Measurements from ENCODE around the gene IQCN. TPM values are rescaled to one million over a fixed set of nuclear protein-coding genes. Genes with fewer than 3 reads are reported as not detected.

IQCN gene
- total RNA-seq, 2 donors from 2014 or later: 8.7 to 29.2 TPM

DNA sequence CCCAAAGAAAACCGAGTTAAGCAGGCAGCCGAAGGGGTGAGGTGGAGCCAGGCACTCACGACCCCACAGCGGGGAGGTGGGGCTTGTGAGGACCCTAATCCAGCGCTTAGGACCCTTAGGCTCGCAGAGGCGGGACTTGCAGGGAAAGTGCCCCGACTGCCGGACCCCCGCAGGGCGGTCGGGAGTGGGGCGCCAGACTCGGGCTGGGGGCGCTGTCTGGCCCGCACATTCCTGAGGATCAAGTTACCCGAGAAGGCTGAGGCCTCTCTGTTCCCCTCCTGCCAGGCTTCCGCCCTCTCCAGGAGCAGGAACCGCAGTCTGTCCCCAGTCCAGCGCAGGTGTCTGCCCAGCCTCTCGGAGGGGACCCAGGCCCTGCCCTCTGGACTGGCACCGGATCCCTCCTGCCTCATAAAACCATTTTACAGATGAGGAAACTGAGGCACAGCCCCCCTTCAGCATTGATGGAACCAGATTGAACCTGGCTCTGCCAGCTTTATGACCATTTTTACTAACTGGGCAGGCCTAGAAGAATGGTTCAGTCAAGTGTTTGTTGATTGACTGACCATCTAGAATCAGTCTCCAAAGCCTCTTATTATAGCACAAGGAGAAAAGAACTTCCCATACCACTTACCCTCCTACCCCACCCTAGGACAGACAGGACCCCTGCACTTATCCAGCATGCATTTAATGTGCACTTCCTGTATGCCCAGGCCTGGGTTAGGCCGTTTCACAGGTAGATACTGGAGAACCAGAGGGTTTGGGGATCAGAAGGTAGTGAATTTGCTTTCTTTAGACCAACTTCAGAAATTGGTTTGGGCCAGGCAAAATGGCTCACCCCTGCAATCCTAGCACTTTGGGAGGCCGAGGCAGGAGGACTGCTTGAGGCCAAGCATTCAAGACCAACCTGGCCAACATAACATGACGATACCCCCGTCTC, 13.9 kb upstream of the IQCN start:
- peaks cover 18 to 33% of the 10 kb centered on the region in 2 donors for H3K4me1 ChIP-seq (ENCODE audit: control insufficient read depth in 1 of 2, low read depth in 2 of 2)
- peak overlapping the region; percentile 62 to 66 for H3K27ac ChIP-seq
- DNase-seq (ENCODE audit: low spot score) (no peak), ATAC-seq (ENCODE audit: insufficient number of reproducible peaks, low FRiP score, low read depth) (no peak)
- no peaks in the 10 kb centered on the region for H3K36me3 ChIP-seq
- no peaks in the 10 kb centered on the region for H3K27me3 ChIP-seq (replicated peaks; ENCODE audit: insufficient read depth)
- no peak overlapping the region for H3K4me3 ChIP-seq
- TF ChIP-seq CTCF (IDR thresholded peaks at IDR 0.05): no peak
- H3K9me3 ChIP-seq: no peaks in the 10 kb centered on the region

- TF ChIP-seq CTCF (IDR thresholded peaks at IDR 0.05): no peak
- H3K4me3 ChIP-seq: no peak overlapping the region
- peaks cover 25 to 39% of the 10 kb centered on the region in 2 donors for H3K4me1 ChIP-seq (ENCODE audit: control insufficient read depth in 1 of 2, low read depth in 2 of 2)
- no peak for DNase-seq (ENCODE audit: low spot score)
- ATAC-seq (ENCODE audit: insufficient number of reproducible peaks, low FRiP score, low read depth): no peak
- H3K27ac ChIP-seq: peak overlapping the region; percentile 62 to 66
- H3K36me3 ChIP-seq: no peaks in the 10 kb centered on the region
- H3K9me3 ChIP-seq: no peaks in the 10 kb centered on the region
- no peaks in the 10 kb centered on the region for H3K27me3 ChIP-seq (replicated peaks; ENCODE audit: insufficient read depth)
These were observed 12.9 kb upstream of the IQCN start for GRCh38 chr19:18286973-18287635.

DNA sequence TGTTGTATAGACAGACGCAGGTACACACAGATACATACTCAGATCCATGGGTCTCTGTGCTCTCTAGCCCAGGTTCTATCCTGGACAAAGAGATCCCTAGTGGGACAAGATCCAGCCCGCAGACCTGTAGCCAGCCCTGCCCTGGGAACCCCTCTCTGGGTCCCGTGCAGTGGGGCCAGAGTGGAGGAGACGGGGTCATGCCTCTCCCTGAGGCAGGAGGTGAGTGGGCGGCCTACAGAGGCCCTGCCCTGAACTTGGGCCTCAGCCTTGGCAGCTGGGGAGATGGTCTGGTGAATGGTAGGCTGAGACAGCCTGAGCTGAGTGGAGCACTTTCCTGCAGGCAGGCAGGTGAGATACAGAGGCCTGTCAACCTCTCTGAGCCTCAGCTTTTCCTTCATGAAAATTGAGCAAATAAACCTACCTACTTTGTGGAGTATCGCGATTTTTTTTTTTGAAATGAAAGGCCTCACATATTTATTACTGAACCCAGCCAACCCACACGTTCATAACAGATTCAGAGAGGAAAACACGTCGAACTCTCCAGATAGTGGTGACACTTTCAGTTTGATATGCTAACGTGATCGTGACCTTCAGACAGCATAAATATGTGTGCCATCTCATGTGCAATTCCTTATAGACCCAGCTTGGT, 10.6 kb upstream of the IQCN start:
- Histone ChIP-seq H3K9me3 (no peaks in the 10 kb centered on the region), H3K27ac (peak overlapping the region; percentile 5 to 10), H3K27me3 (replicated peaks; ENCODE audit: insufficient read depth) (no peaks in the 10 kb centered on the region), H3K4me3 (no peak overlapping the region), H3K36me3 (no peaks in the 10 kb centered on the region), H3K4me1 (ENCODE audit: control insufficient read depth in 1 of 2, low read depth in 2 of 2) (peaks cover 9 to 23% of the 10 kb centered on the region in 2 donors)
- DNase-seq (ENCODE audit: low spot score) (no peak), ATAC-seq (ENCODE audit: insufficient number of reproducible peaks, low FRiP score, low read depth) (no peak)
- TF ChIP-seq CTCF (IDR thresholded peaks at IDR 0.05): no peak

DNA sequence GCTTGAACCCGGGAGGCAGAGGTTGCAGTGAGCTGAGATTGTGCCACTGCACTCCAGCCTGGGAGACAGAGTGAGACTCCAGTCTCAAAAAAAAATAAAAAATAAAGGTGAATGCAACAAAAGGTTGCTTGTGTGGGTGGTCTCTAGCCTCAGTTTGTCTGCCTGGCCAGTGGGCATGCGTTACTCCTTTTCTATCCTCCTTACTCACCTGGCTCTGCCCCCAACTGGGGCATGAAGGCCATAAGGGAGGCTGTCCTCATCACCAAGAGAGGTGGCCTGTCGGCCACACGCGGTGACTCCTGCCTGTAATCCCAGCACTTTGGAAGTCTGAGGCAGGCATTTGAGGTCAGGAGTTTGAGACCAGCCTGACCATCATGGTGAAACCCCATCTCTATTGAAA, 9.1 kb upstream of the IQCN start:
- no peak for DNase-seq (ENCODE audit: low spot score)
- no peak for TF ChIP-seq CTCF (IDR thresholded peaks at IDR 0.05)
- peaks cover 17 to 30% of the 10 kb centered on the region in 2 donors for H3K4me1 ChIP-seq (ENCODE audit: control insufficient read depth in 1 of 2, low read depth in 2 of 2)
- ATAC-seq (ENCODE audit: insufficient number of reproducible peaks, low FRiP score, low read depth): no peak
- no peaks in the 10 kb centered on the region for H3K27me3 ChIP-seq (replicated peaks; ENCODE audit: insufficient read depth)
- peak overlapping the region; percentile 99 for H3K27ac ChIP-seq
- H3K4me3 ChIP-seq: no peak overlapping the region
- H3K36me3 ChIP-seq: peaks cover 7% of the 10 kb centered on the region
- H3K9me3 ChIP-seq: no peaks in the 10 kb centered on the region

DNA sequence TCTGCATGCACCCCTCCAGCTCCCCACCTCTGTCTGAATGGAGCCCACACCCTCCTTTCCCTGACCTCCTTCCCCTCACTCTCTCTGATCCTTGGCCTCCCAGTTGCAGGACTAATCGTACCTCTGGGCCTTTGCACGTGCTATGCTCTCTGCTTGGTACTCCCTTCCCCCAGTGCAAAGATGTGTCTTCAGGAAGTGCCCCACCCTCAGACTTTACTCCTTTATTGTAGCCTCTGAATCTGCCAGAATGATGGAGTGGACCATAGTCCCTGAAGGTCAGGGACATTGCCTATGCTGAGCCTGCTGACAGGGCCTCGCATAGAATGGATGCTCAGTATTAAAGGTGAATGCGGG, 8.5 kb upstream of the IQCN start:
- peak overlapping the region; percentile 76 for H3K4me3 ChIP-seq
- peaks cover 23 to 30% of the 10 kb centered on the region in 2 donors for H3K4me1 ChIP-seq (ENCODE audit: control insufficient read depth in 1 of 2, low read depth in 2 of 2)
- DNase-seq (ENCODE audit: low spot score): no peak
- no peaks in the 10 kb centered on the region for H3K27me3 ChIP-seq (replicated peaks; ENCODE audit: insufficient read depth)
- H3K9me3 ChIP-seq: no peaks in the 10 kb centered on the region
- TF ChIP-seq CTCF (IDR thresholded peaks at IDR 0.05): no peak
- H3K27ac ChIP-seq: peak overlapping the region; percentile 99
- peaks cover 12% of the 10 kb centered on the region for H3K36me3 ChIP-seq
- ATAC-seq (ENCODE audit: insufficient number of reproducible peaks, low FRiP score, low read depth): no peak

All from thoracic aorta (tissue), 2 donors.